Activated CD4-positive, CD25-positive, alpha-beta regulatory T cell treated with anti-CD3 and anti-CD28 coated beads, Interleukin-2, amount 50 U/mL, for 16 hours (primary cell): ENCODE data around the gene PI4KA.
"Not testable (repeated sequence)": the region's sequence is repeated elsewhere in the genome, so short reads cannot be mapped to it uniquely, and the experiment has no call there.

Experiments
- DNase-seq: peaks from one replicate; pipeline ENCODE4 v3.0.0-alpha.2; 2020; ENCODE audit warnings: low read depth, low spot score

Gene PI4KA

DNA sequence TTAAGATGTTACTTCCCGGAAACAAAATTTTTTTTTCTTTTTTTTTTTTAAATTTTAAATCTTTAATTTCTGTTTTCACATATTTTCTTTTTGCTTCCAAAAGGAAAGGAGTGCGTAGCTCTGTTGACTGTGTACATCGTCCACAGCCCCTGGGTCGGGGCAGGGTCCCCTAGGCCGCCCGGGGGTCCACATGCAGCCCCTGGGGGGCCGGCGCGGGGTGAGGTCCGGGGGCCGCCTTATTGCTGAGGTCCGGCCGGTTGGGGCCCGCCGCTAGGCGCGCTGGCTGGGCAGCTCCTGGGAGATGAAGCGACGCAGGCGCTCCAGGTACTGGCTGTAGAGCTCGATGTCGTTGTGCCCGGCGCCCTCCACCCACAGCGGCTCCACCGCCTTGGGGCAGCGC, 191.1 kb downstream of the PI4KA start:
- DNase-seq: not testable (repeated sequence)

DNA sequence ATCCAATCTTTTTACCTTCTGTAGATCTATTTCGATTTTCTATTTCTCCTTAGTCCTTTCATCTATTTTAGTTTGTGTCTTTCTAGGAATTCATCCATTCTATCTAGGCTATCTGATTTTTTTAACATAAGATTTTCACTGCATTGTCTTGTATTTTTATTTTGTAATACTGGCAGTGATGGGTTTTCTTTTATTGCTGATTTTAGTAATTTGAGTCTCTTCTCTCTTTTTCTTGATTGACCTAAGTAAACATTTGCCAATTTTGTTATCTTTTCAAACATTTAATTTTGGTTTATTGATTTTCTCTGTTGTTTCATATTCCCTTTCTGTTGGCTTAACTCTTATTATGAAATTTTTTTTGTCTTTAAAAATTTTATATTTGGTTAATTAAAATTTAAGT, 192.1 kb downstream of the PI4KA start:
- DNase-seq: no peak

DNA sequence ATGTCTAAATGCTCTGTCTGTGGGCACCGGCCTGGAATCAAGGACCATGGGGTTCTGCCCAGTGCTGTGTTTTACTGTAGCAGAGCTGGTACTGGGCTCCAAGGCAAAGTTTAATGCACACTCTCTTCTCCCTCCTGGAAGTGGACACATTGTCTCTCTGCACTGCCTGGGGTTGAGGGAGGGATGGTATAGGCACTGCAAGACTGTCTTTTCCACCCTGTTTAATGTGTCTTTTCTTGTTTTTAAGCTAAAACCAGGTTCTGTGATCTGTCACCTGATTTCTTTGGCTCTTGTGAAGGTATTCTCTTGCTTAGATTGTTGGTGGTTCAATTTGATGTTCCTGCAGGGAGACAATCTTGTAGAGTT, 194.0 kb downstream of the PI4KA start:
- no peak for DNase-seq

DNA sequence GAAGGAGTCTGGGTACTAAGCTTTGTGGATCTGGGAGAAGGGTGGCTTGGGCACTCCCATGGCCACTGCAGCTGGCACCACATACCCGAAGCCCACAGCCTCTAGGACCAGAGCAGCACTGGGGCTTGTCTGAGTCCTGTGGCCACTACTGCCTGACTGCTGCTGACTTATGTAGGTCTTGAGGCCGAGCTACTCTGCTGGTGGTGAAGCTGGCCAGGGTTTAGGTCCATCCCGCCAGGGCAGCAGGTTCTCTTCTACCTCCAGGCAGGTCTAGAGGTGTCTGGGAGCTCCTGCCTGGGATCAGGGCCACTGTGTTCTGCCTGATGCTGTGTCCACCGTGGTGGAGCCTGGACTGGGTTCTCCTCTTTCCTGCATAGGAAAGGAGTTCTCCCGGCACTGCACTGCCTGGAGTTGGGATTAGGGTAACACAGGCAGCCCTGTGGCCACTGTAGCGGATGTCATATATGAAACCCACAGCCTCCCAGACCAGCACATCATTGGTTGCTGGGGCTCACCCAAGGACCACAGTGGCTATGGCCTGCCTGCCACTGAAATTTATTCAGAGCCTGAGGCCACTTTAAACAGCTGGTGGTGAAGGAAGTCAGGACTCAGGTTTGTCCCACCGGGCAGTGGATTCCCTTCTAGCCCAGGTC, 194.5 kb downstream of the PI4KA start:
- DNase-seq: no peak

DNA sequence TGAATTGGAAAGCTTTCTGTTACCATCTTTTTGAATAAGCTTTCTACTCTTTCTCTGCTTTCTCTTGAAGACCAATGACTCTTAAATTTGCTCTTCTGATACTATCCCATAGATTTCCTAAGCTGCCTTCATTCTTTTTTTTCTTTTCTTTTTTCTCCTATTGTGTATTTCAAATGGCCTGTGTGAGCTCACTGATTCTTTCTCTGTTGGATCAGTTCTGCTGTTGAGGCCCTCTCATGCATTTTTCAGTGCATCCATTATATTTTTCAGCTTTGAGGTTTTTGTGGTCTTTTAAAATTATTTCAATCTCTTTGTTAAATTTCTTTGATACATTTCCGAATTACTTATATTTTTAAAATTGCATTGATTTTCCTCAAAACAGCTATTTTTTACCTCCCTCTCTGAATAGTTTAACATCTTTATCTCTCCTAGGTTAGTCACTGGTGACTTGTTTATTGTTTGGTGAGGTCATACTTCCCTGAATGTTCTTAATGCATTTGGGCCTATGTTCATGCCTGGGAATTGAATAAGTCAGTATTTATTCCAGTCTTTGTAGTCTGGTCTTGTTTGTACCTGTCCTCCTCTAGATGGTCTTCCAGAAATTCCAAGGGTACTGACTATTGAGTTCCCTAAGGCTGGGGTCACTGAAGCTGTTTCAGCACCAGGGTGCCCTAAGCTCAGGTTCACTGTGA, 195.3 kb downstream of the PI4KA start:
- no peak for DNase-seq

DNA sequence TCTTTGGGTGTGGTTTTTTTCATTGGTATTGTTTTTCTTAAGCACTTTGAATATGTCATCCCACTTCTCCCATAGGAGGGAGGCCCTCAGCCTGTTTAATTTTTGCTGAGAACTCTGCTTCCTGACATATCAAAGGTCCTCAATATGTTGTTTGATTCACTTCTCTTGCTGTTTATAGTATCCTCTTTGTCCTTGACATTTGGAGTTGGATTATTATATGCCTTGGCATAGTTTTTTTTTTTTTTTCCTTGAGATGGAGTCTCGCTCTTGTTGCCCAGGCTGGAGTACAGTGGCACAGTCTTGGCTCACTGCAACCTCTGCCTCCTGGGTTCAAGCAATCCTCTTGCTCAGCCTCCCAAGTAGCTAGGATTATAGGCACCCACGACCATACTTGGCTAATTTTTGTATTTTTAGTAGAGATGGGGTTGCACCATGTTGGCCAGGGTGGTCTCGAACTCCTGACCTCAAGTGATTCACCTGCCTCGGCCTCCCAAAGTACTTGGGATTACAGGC, 196.0 kb downstream of the PI4KA start:
- not testable (repeated sequence) for DNase-seq

DNA sequence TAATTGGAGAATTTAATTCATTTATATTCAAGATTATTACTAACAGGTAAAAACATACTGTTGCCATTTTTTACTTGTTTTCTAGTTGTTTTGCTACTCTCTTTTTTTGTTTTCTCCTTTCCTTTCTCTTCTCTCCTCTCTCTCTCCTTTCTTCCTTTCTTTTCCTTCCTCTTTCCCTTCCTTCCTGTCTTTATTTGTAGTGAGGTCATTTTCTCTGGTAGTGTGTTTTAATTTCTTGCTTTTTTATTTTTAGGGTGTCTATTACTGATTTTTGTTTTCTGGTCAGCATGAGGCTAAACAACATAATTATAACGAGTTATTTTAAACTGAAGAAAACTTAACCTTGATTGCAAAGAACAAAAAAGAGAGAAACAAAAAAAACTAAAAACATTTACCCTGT, 197.1 kb downstream of the PI4KA start:
- no peak for DNase-seq

DNA sequence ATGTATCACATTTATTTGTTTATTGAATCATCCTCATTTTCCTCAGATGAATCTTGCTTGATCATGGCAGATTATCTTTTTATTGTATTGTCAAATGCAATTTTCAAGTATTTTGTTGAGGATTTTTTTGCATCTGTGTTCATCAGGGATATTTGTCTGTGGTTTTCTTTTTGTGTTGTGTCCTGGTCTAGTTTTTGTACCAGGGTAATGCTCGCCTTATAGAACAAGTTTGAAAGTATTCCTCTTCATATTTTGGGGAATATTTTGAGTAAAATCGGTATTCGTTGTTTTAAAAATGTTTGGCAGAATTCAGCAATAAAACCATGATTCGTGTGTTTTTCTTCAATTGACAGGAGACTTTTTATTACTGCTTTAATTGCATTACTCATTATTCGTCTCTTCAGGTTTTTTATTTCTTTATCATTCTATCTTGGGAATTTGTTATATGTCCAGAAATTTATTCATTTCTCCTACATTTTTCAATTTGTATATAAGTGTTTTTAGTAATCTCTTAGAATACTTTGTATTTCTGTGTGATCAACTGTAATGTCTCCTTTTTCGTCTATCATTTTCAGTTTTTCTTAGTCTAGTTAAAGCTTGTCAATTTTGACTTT, 198.1 kb downstream of the PI4KA start:
- DNase-seq: no peak

DNA sequence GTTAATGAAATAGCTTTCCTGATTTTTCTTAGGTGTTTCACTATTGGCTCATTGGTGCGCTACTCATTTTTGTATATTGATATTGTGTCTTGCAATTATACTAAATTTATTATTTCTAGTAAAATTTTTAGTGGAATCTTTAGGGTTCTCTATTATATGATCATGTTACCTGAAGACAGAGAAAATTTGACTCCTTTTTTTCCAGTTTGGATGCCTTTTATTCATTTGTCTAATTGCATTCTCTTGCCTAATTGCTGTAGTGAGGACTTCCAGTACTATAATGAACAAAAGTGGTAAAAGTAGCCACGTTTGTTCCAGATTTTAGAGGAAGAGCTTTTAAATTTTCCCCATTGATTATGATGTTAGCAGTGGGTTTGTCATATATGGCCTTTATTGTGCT, 198.7 kb downstream of the PI4KA start:
- DNase-seq: no peak

DNA sequence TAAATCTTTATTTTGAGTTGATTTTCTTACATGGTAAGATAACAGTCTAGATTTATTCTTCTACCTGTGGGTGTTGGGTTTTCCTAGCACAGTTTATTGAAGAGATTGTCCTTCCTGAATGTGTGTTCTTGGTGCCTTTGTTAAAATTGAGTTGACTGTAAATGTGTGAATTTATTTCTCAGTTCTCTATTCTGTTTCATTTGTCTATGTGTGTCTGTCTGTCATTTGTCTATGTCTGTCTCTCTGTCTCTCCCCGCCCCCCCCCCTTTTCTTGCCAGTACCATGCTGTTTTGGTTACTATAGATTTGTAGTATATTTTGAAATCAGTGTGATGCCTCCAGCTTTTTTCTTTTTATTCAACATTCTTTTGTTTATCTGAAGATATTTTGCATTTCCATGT, 199.4 kb downstream of the PI4KA start:
- DNase-seq: no peak

DNA sequence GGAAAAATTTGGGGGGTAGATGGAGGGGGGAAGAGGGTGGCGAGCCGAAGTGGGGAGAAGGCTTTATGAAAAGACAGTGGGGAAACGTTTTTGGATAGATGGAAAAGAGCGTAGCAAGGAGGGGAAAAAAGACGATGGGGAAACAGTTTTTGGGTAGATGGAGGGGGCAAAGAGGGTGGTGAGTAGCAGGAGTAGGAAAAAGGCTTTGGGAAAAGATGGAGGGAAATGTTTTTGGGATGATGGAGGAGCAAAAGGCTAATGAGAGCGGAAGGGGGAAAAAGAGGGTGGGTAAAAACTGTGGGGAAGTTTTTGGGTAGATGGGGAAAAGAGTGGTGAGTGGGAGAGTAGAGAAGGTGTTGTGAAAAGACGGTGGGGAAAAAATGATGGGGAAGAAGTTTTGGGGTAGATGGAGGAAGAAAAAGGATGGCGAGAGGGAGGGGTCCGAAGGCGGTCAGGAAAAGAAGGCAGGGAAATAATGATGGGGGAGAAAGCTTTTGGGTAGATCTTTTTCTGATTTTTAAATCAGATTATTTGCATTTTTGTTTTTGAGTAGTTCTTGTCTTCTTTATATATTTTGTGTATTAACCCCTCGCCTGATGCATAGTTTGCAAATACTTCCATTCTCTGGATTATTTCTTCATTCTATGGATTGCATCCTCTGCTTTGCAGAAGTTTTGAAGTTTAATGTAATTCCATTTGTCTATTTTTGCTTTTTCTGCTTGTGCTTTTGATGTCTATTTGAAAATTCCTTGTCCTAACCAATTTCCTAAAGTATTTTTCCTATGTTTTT, 200.0 kb downstream of the PI4KA start:
- no peak for DNase-seq

DNA sequence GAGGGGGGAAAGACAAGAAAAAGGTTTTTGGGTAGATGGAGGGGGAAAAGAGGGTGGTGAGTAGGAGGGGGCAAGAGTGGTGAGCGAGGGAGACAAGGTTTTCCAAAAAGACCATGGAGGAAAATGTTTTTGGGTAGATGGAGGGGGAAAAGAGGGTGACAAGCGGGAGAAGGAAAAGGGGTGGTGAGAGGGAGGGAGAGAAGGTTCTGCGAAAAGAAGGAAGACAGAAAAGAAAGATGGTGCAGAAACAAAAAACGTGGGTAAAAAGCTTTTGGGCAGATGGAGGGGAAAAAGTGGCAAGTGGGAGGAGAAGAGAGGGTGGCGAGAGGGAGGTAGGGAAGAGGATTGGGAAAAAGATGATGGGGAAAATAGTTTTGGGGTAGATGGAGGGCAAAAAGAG, 200.6 kb downstream of the PI4KA start:
- DNase-seq: no peak
